ENCODE measurements around the gene DMP1.
A peak's percentile ranks its signal among the peaks of the same experiment; 100 is the strongest.

DMP1 gene

GRCh38 chr4:87644286-87644685, 5.8 kb upstream of the DMP1 start:
- TF ChIP-seq CTCF (conservative IDR thresholded peaks at IDR 0.05; ENCODE audit: low read depth): no peak
- DNase-seq (ENCODE audit: low spot score): no peak
- POLR2A ChIA-PET (ENCODE audit: low non-redundant PET): no interaction called here
- H3K27ac ChIP-seq: no peak overlapping the region
- CTCF ChIA-PET: no interaction called here

GRCh38 chr4:87650938-87651337, 858 bp downstream of the DMP1 start:
- DNase-seq (ENCODE audit: low spot score): no peak
- CTCF ChIA-PET: interaction anchor here (0.6 kb wide), 1 partner anchor 382 kb away, joined by 4 read pairs; no protein-coding TSS in a partner anchor
- no peak for TF ChIP-seq CTCF (conservative IDR thresholded peaks at IDR 0.05; ENCODE audit: low read depth)
- POLR2A ChIA-PET (ENCODE audit: low non-redundant PET): no interaction called here
- no peak overlapping the region for H3K27ac ChIP-seq

- no peak for DNase-seq (ENCODE audit: low spot score)
- ChIA-PET CTCF (interaction anchor here (0.6 to 1.1 kb wide), 2 partner anchors 39 to 1956 kb away, joined by 3 to 4 read pairs; no protein-coding TSS in a partner anchor), POLR2A (ENCODE audit: low non-redundant PET) (interaction anchor here (0.5 kb wide), 1 partner anchor 92 kb away, joined by 4 read pairs; no protein-coding TSS in a partner anchor)
- no peak overlapping the region for H3K27ac ChIP-seq
- no peak for TF ChIP-seq CTCF (conservative IDR thresholded peaks at IDR 0.05; ENCODE audit: low read depth)
These were observed 1.9 kb downstream of the DMP1 start for GRCh38 chr4:87651941-87652340.

- no peak overlapping the region for H3K27ac ChIP-seq
- POLR2A ChIA-PET (ENCODE audit: low non-redundant PET): no interaction called here
- CTCF ChIA-PET: no interaction called here
- DNase-seq (ENCODE audit: low spot score): no peak
- TF ChIP-seq CTCF (conservative IDR thresholded peaks at IDR 0.05; ENCODE audit: low read depth): no peak
These were observed 4.5 kb downstream of the DMP1 start for GRCh38 chr4:87654487-87655044.

GRCh38 chr4:87657525-87657924, 7.4 kb downstream of the DMP1 start:
- POLR2A ChIA-PET (ENCODE audit: low non-redundant PET): no interaction called here
- CTCF ChIA-PET: interaction anchor here (1.1 kb wide), 1 partner anchor 181 kb away, joined by 4 read pairs; no protein-coding TSS in a partner anchor
- DNase-seq (ENCODE audit: low spot score): peak; percentile 72
- no peak overlapping the region for H3K27ac ChIP-seq
- no peak for TF ChIP-seq CTCF (conservative IDR thresholded peaks at IDR 0.05; ENCODE audit: low read depth)

GRCh38 chr4:87659247-87659931, 9.3 kb downstream of the DMP1 start:
- CTCF ChIA-PET: interaction anchor here (0.6 kb wide), 2 partner anchors 11 to 76 kb away, joined by 3 to 6 read pairs; no protein-coding TSS in a partner anchor

More at GRCh38 chr4:87659247-87659931, 9.3 kb downstream of the DMP1 start:
- TF ChIP-seq CTCF (conservative IDR thresholded peaks at IDR 0.05; ENCODE audit: low read depth): no peak
- POLR2A ChIA-PET (ENCODE audit: low non-redundant PET): interaction anchor here (0.5 kb wide), 1 partner anchor 350 kb away, joined by 4 read pairs; no protein-coding TSS in a partner anchor
- DNase-seq (ENCODE audit: low spot score): peak; percentile 55
- no peak overlapping the region for H3K27ac ChIP-seq

Measured in RWPE1 (cell line).